Transverse colon (tissue), 4 donors: ENCODE measurements around the gene DDX1. TPM values are rescaled to one million over a fixed set of nuclear protein-coding genes. Genes with fewer than 3 reads are reported as not detected.

Experiments
- DNase-seq: peaks from one replicate; pipeline ENCODE4 v3.0.0-alpha.2; 2019
- H3K27ac ChIP-seq, 4 donors: fragments of 200-600 bp; sonication (generic); 2 replicates each; pipeline ENCODE4 v1.5.1; 2016 to 2018; ENCODE audit warnings: inconsistent platforms in 4 of 4
- H3K27me3 ChIP-seq: fragments of 200-600 bp; sonication (generic); 2 replicates; pipeline ENCODE4 v1.5.1; 2017; ENCODE audit warnings: inconsistent platforms
- H3K36me3 ChIP-seq, 4 donors: fragments of 200-600 bp; sonication (generic); 2 replicates each; pipeline ENCODE4 v1.5.1; 2017 to 2019; ENCODE audit warnings: inconsistent platforms in 4 of 4
- H3K4me1 ChIP-seq, 4 donors: fragments of 200-600 bp; sonication (generic); 2 replicates each; pipeline ENCODE4 v1.5.1; 2017 to 2020; ENCODE audit warnings: inconsistent platforms in 4 of 4
- H3K4me3 ChIP-seq, 4 donors: fragments of 200-600 bp; sonication (generic); 1 replicate in 1 of 4; 2 replicates in 3 of 4; pipeline versions ENCODE4 v1.5.1 to v1.6.1; 2017 to 2019; ENCODE audit warnings: inconsistent platforms in 4 of 4
- H3K9me3 ChIP-seq, 2 donors: fragments of 200-600 bp; sonication (generic); 2 replicates each; pipeline ENCODE4 v1.5.1; 2017 to 2019; ENCODE audit warnings: inconsistent platforms in 2 of 2
- CTCF ChIP-seq, 5 experiments: fragments of 200-600 bp in 3 of 5; fragments of 450-650 bp in 2 of 5; sonication (generic) in 3 of 5; IDR thresholded peaks; 1 replicate in 2 of 5; 2 replicates in 3 of 5; pipeline ENCODE4 v1.5.1; 2016 to 2017; ENCODE audit warnings: antibody characterized with exemption in 5 of 5, inconsistent platforms in 3 of 5, mild to moderate bottlenecking in 2 of 5, moderate library complexity in 1 of 5
- EP300 ChIP-seq: sonication (generic); formaldehyde crosslinking; IDR thresholded peaks from one replicate; pipeline ENCODE4 v1.6.1; 2017; ENCODE audit warnings: antibody characterized with exemption, low read depth
- POLR2A ChIP-seq: fragments of 450-650 bp; IDR thresholded peaks from one replicate; pipeline ENCODE4 v1.6.1; 2016; ENCODE audit warnings: antibody characterized with exemption, mild to moderate bottlenecking, moderate library complexity
- POLR2AphosphoS5 ChIP-seq, 3 donors: sonication (generic); formaldehyde crosslinking; IDR thresholded peaks; one replicate each; pipeline ENCODE4 v1.6.1; 2016; ENCODE audit warnings: antibody characterized with exemption in 3 of 3
- WGBS, 2 donors: methylation state at CpG; one replicate each; pipeline ENCODE4 v1.1.5; 2018; ENCODE audit warnings: low coverage in 1 of 2; 5-methylcytosine and 5-hydroxymethylcytosine counted together
- in situ Hi-C, 4 donors: fragments of 200-750 bp; cut with MboI; loops; one replicate each; pipeline versions ENCODE4 v1.15.0 to v1.15.1; 2017; ENCODE audit warnings: low sequenced_read_pairs in 3 of 4, low pct_ligation_motif_present in 1 of 4, low pct_unique_long_range_greater_than_20kb in 1 of 4
- intact Hi-C: fragments of 100-400 bp; cut with DNase I; formaldehyde crosslinking; loops from one replicate; pipeline ENCODE4 v1.15.1; 2023; ENCODE audit warnings: low total_unique reads
- total RNA-seq, 4 donors: library from RNA; depleted of rRNA; stranded (reverse); fragments of >200 nt; gene quantifications; one replicate each; pipeline ENCODE4 v1.1.0, GENCODE V29; 2016

The DDX1 gene
- total RNA-seq, 4 donors from 2014 or later: 18.3 to 61.1 (median 49.9) TPM

DNA sequence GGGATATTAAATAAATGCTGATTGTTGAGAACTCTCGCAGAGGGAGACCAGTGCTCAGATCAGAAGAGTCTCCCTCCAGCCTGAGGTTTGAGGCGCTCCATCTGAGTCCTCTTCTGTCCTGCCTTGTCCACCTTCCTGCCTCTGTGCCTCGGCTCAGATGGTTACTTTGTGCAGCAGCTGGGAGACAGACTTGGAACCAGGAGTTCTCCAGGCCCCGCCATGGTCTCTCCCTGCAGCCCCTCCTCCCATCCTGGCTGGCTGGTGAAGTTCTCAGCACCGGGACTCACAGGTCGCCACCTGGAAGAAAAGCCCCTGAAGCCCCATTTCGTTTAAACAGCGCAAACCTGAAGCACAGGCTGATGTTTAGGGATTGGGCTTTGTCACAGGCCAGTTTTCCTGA, 60.6 kb downstream of the DDX1 start:
- TF ChIP-seq EP300 (no peak), CTCF (IDR thresholded peaks at IDR 0.05) (no peak), POLR2AphosphoS5 (IDR thresholded peaks at IDR 0.05) (no peak), POLR2A (no peak)
- H3K36me3 ChIP-seq: no peaks in the 10 kb centered on the region
- intact Hi-C loops: no loop called here
- 75% methylated on average over 8 of the region's 8 CpGs; no CpG with 5 or more reads in 1 of the 2 donors for WGBS, 2 donors
- no peaks in the 10 kb centered on the region for H3K27me3 ChIP-seq
- in situ Hi-C loops: loop anchor here in 1 of 4 donors (25.0 kb wide), 1 partner anchor 860 kb away; no protein-coding TSS in a partner anchor
- H3K9me3 ChIP-seq: no peaks in the 10 kb centered on the region
- DNase-seq: no peak
- no peak overlapping the region for H3K27ac ChIP-seq
- H3K4me1 ChIP-seq: no peaks in the 10 kb centered on the region
- H3K4me3 ChIP-seq: no peak overlapping the region

GRCh38 chr2:15652801-15653200, 61.1 kb downstream of the DDX1 start:
- in situ Hi-C loops: loop anchor here in 1 of 4 donors (25.0 kb wide), 1 partner anchor 860 kb away; no protein-coding TSS in a partner anchor
- TF ChIP-seq POLR2AphosphoS5 (IDR thresholded peaks at IDR 0.05) (no peak), CTCF (IDR thresholded peaks at IDR 0.05) (no peak), EP300 (no peak), POLR2A (no peak)
- Histone ChIP-seq H3K36me3 (no peaks in the 10 kb centered on the region), H3K4me3 (no peak overlapping the region), H3K9me3 (no peaks in the 10 kb centered on the region), H3K27ac (no peak overlapping the region), H3K4me1 (no peaks in the 10 kb centered on the region), H3K27me3 (no peaks in the 10 kb centered on the region)
- 41% methylated on average over 5 of the region's 6 CpGs; no CpG with 5 or more reads in 1 of the 2 donors for WGBS, 2 donors
- intact Hi-C loops: no loop called here
- DNase-seq: no peak

GRCh38 chr2:15653806-15654726, 62.4 kb downstream of the DDX1 start:
- DNase-seq: no peak
- Histone ChIP-seq H3K4me1 (no peaks in the 10 kb centered on the region), H3K27ac (no peak overlapping the region), H3K36me3 (no peaks in the 10 kb centered on the region), H3K9me3 (no peaks in the 10 kb centered on the region), H3K4me3 (no peak overlapping the region), H3K27me3 (no peaks in the 10 kb centered on the region)
- WGBS, 2 donors: 81 to 90% methylated on average over 4 to 31 of the region's 31 CpGs
- in situ Hi-C loops: loop anchor here in 1 of 4 donors (25.0 kb wide), 1 partner anchor 858 kb away; no protein-coding TSS in a partner anchor
- intact Hi-C loops: no loop called here
- TF ChIP-seq POLR2AphosphoS5 (IDR thresholded peaks at IDR 0.05) (no peak), CTCF (IDR thresholded peaks at IDR 0.05) (no peak), POLR2A (no peak), EP300 (no peak)

DNA sequence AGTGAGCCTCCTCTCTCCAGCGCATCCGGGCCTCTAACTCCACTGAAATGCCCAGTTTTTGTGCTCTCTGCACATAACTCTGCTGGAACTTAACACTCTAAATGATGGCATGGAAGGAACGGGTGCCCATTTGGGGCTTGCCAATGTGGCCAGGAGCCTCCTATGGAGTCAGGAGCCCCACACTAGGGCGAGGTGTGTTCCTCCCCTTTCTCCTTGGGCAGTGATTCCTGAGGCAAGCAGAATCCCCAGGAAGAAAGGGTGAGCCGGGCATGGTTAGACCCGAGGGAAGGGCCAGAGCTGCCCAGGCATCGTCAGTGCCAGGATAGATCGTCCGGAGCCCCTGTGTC, 63.0 kb downstream of the DDX1 start:
- 80 to 94% methylated on average over 2 to 9 of the region's 9 CpGs for WGBS, 2 donors
- intact Hi-C loops (no loop called here), in situ Hi-C loops (loop anchor here in 1 of 4 donors (25.0 kb wide), 1 partner anchor 858 kb away; no protein-coding TSS in a partner anchor)
- Histone ChIP-seq H3K9me3 (no peaks in the 10 kb centered on the region), H3K36me3 (no peaks in the 10 kb centered on the region), H3K4me3 (no peak overlapping the region), H3K27me3 (no peaks in the 10 kb centered on the region), H3K27ac (no peak overlapping the region), H3K4me1 (no peaks in the 10 kb centered on the region)
- no peak for DNase-seq
- TF ChIP-seq EP300 (no peak), POLR2AphosphoS5 (IDR thresholded peaks at IDR 0.05) (no peak), POLR2A (no peak), CTCF (IDR thresholded peaks at IDR 0.05) (no peak)
